ENCODE measurements around the gene PANX3.
"Not testable (repeated sequence)": the region's sequence is repeated elsewhere in the genome, so short reads cannot be mapped to it uniquely, and the experiment has no call there.

PANX3 gene

GRCh38 chr11:124595302-124595701, 15.9 kb upstream of the PANX3 start:
- Histone ChIP-seq H2BK120ac (ENCODE audit: low read depth, low read length) (no peak overlapping the region), H3K23ac (ENCODE audit: low read length) (no peak overlapping the region), H4K8ac (ENCODE audit: low read depth, low read length) (no peak overlapping the region), H3K4ac (ENCODE audit: low read depth, low read length) (no peak overlapping the region), H3K4me3 (ENCODE audit: low read length) (no peak overlapping the region), H3K4me2 (ENCODE audit: low read length) (no peak overlapping the region), H3K79me1 (ENCODE audit: low read length) (no peaks in the 10 kb centered on the region), H3K56ac (ENCODE audit: low read length) (no peak overlapping the region), H3K36me3 (ENCODE audit: control insufficient read depth, insufficient read depth, low read length) (no peaks in the 10 kb centered on the region), H2BK5ac (ENCODE audit: low read length) (no peak overlapping the region), H4K5ac (ENCODE audit: low read length) (no peak overlapping the region), H3K27me3 (ENCODE audit: insufficient read depth, low read length, poor library complexity) (no peaks in the 10 kb centered on the region), H2AK5ac (ENCODE audit: low read length) (no peak overlapping the region), H3K4me1 (ENCODE audit: control insufficient read depth, low read depth, low read length) (no peaks in the 10 kb centered on the region), H3K9ac (ENCODE audit: low read length) (no peak overlapping the region), H3K79me2 (ENCODE audit: control insufficient read depth, insufficient read depth, low read length) (no peaks in the 10 kb centered on the region), H2BK15ac (replicated peaks; ENCODE audit: low read depth) (no peak overlapping the region), H3K27ac (ENCODE audit: low read depth, low read length) (no peak overlapping the region), H3K18ac (ENCODE audit: low read length) (no peak overlapping the region)
- no peak for DNase-seq
- no CpG with 5 or more reads among the region's 3 CpGs for WGBS (ENCODE audit: extremely low coverage, insufficient coverage, low lambda C conversion rate)

- Histone ChIP-seq H3K9ac (ENCODE audit: low read length) (no peak overlapping the region), H2AK5ac (ENCODE audit: low read length) (no peak overlapping the region), H2BK5ac (ENCODE audit: low read length) (no peak overlapping the region), H3K27ac (ENCODE audit: low read depth, low read length) (no peak overlapping the region), H3K23ac (ENCODE audit: low read length) (no peak overlapping the region), H2BK15ac (replicated peaks; ENCODE audit: low read depth) (no peak overlapping the region), H2BK120ac (ENCODE audit: low read depth, low read length) (no peak overlapping the region), H3K56ac (ENCODE audit: low read length) (no peak overlapping the region), H4K8ac (ENCODE audit: low read depth, low read length) (no peak overlapping the region), H3K79me2 (ENCODE audit: control insufficient read depth, insufficient read depth, low read length) (no peaks in the 10 kb centered on the region), H4K5ac (ENCODE audit: low read length) (no peak overlapping the region), H3K4me2 (ENCODE audit: low read length) (no peak overlapping the region), H3K79me1 (ENCODE audit: low read length) (no peaks in the 10 kb centered on the region), H3K4me1 (ENCODE audit: control insufficient read depth, low read depth, low read length) (peaks cover 1% of the 10 kb centered on the region), H3K4ac (ENCODE audit: low read depth, low read length) (no peak overlapping the region), H3K36me3 (ENCODE audit: control insufficient read depth, insufficient read depth, low read length) (no peaks in the 10 kb centered on the region), H3K27me3 (ENCODE audit: insufficient read depth, low read length, poor library complexity) (no peaks in the 10 kb centered on the region), H3K18ac (ENCODE audit: low read length) (no peak overlapping the region), H3K4me3 (ENCODE audit: low read length) (no peak overlapping the region)
- DNase-seq = no peak
Measured at GRCh38 chr11:124597626-124598025, 13.6 kb upstream of the PANX3 start.

- Histone ChIP-seq H3K4me2 (ENCODE audit: low read length) (no peak overlapping the region), H4K5ac (ENCODE audit: low read length) (no peak overlapping the region), H2AK5ac (ENCODE audit: low read length) (no peak overlapping the region), H3K79me2 (ENCODE audit: control insufficient read depth, insufficient read depth, low read length) (no peaks in the 10 kb centered on the region), H4K8ac (ENCODE audit: low read depth, low read length) (no peak overlapping the region), H3K79me1 (ENCODE audit: low read length) (no peaks in the 10 kb centered on the region), H3K36me3 (ENCODE audit: control insufficient read depth, insufficient read depth, low read length) (no peaks in the 10 kb centered on the region), H3K18ac (ENCODE audit: low read length) (no peak overlapping the region), H3K27ac (ENCODE audit: low read depth, low read length) (no peak overlapping the region), H2BK120ac (ENCODE audit: low read depth, low read length) (no peak overlapping the region), H2BK15ac (replicated peaks; ENCODE audit: low read depth) (no peak overlapping the region), H3K56ac (ENCODE audit: low read length) (no peak overlapping the region), H3K4me3 (ENCODE audit: low read length) (no peak overlapping the region), H3K27me3 (ENCODE audit: insufficient read depth, low read length, poor library complexity) (no peaks in the 10 kb centered on the region), H3K4me1 (ENCODE audit: control insufficient read depth, low read depth, low read length) (peaks cover 1% of the 10 kb centered on the region), H2BK5ac (ENCODE audit: low read length) (no peak overlapping the region), H3K9ac (ENCODE audit: low read length) (no peak overlapping the region), H3K23ac (ENCODE audit: low read length) (no peak overlapping the region), H3K4ac (ENCODE audit: low read depth, low read length) (no peak overlapping the region)
- DNase-seq = no peak
- WGBS (ENCODE audit: extremely low coverage, insufficient coverage, low lambda C conversion rate) = no CpG with 5 or more reads among the region's 5 CpGs
Measured at GRCh38 chr11:124600621-124601320, 10.5 kb upstream of the PANX3 start.

- Histone ChIP-seq H3K27ac (ENCODE audit: low read depth, low read length) (no peak overlapping the region), H2BK120ac (ENCODE audit: low read depth, low read length) (no peak overlapping the region), H3K4me3 (ENCODE audit: low read length) (no peak overlapping the region), H3K79me1 (ENCODE audit: low read length) (no peaks in the 10 kb centered on the region), H3K4me2 (ENCODE audit: low read length) (no peak overlapping the region), H3K56ac (ENCODE audit: low read length) (no peak overlapping the region), H2AK5ac (ENCODE audit: low read length) (no peak overlapping the region), H2BK15ac (replicated peaks; ENCODE audit: low read depth) (no peak overlapping the region), H4K5ac (ENCODE audit: low read length) (no peak overlapping the region), H4K8ac (ENCODE audit: low read depth, low read length) (no peak overlapping the region), H3K27me3 (ENCODE audit: insufficient read depth, low read length, poor library complexity) (no peaks in the 10 kb centered on the region), H3K18ac (ENCODE audit: low read length) (no peak overlapping the region), H2BK5ac (ENCODE audit: low read length) (no peak overlapping the region), H3K4ac (ENCODE audit: low read depth, low read length) (no peak overlapping the region), H3K4me1 (ENCODE audit: control insufficient read depth, low read depth, low read length) (peaks cover 1% of the 10 kb centered on the region), H3K9ac (ENCODE audit: low read length) (no peak overlapping the region), H3K79me2 (ENCODE audit: control insufficient read depth, insufficient read depth, low read length) (no peaks in the 10 kb centered on the region), H3K23ac (ENCODE audit: low read length) (no peak overlapping the region), H3K36me3 (ENCODE audit: control insufficient read depth, insufficient read depth, low read length) (no peaks in the 10 kb centered on the region)
- no CpG with 5 or more reads among the region's 3 CpGs for WGBS (ENCODE audit: extremely low coverage, insufficient coverage, low lambda C conversion rate)
- DNase-seq = no peak
Measured at GRCh38 chr11:124602193-124602592, 9.0 kb upstream of the PANX3 start.

GRCh38 chr11:124602723-124603122, 8.5 kb upstream of the PANX3 start:
- not testable (repeated sequence) for H4K5ac ChIP-seq (ENCODE audit: low read length); H4K8ac ChIP-seq (ENCODE audit: low read depth, low read length); H3K36me3 ChIP-seq (ENCODE audit: control insufficient read depth, insufficient read depth, low read length); H3K56ac ChIP-seq (ENCODE audit: low read length); H3K27me3 ChIP-seq (ENCODE audit: insufficient read depth, low read length, poor library complexity); H3K23ac ChIP-seq (ENCODE audit: low read length); H3K9ac ChIP-seq (ENCODE audit: low read length); H2BK15ac ChIP-seq (replicated peaks; ENCODE audit: low read depth); H3K79me1 ChIP-seq (ENCODE audit: low read length); H2AK5ac ChIP-seq (ENCODE audit: low read length); H3K4me1 ChIP-seq (ENCODE audit: control insufficient read depth, low read depth, low read length); H3K4me2 ChIP-seq (ENCODE audit: low read length); H2BK120ac ChIP-seq (ENCODE audit: low read depth, low read length); H2BK5ac ChIP-seq (ENCODE audit: low read length); DNase-seq; H3K4ac ChIP-seq (ENCODE audit: low read depth, low read length); H3K4me3 ChIP-seq (ENCODE audit: low read length); H3K18ac ChIP-seq (ENCODE audit: low read length); H3K27ac ChIP-seq (ENCODE audit: low read depth, low read length); H3K79me2 ChIP-seq (ENCODE audit: control insufficient read depth, insufficient read depth, low read length)
- WGBS (ENCODE audit: extremely low coverage, insufficient coverage, low lambda C conversion rate) = no CpG with 5 or more reads among the region's 3 CpGs

- no CpG with 5 or more reads among the region's 3 CpGs for WGBS (ENCODE audit: extremely low coverage, insufficient coverage, low lambda C conversion rate)
- no peaks in the 10 kb centered on the region for H3K79me2 ChIP-seq (ENCODE audit: control insufficient read depth, insufficient read depth, low read length)
Measured at GRCh38 chr11:124605719-124606118, 5.5 kb upstream of the PANX3 start.

More at GRCh38 chr11:124605719-124606118, 5.5 kb upstream of the PANX3 start:
- Histone ChIP-seq H3K27ac (ENCODE audit: low read depth, low read length) (no peak overlapping the region), H3K18ac (ENCODE audit: low read length) (no peak overlapping the region), H3K4me2 (ENCODE audit: low read length) (no peak overlapping the region), H2BK120ac (ENCODE audit: low read depth, low read length) (no peak overlapping the region), H2AK5ac (ENCODE audit: low read length) (no peak overlapping the region), H2BK15ac (replicated peaks; ENCODE audit: low read depth) (no peak overlapping the region), H3K27me3 (ENCODE audit: insufficient read depth, low read length, poor library complexity) (no peaks in the 10 kb centered on the region), H3K23ac (ENCODE audit: low read length) (no peak overlapping the region), H3K4ac (ENCODE audit: low read depth, low read length) (no peak overlapping the region), H4K8ac (ENCODE audit: low read depth, low read length) (no peak overlapping the region), H3K9ac (ENCODE audit: low read length) (no peak overlapping the region), H3K56ac (ENCODE audit: low read length) (no peak overlapping the region), H3K79me1 (ENCODE audit: low read length) (no peaks in the 10 kb centered on the region), H3K4me1 (ENCODE audit: control insufficient read depth, low read depth, low read length) (peaks cover under 1% of the 10 kb centered on the region), H3K4me3 (ENCODE audit: low read length) (no peak overlapping the region), H3K36me3 (ENCODE audit: control insufficient read depth, insufficient read depth, low read length) (no peaks in the 10 kb centered on the region), H2BK5ac (ENCODE audit: low read length) (no peak overlapping the region), H4K5ac (ENCODE audit: low read length) (no peak overlapping the region)
- no peak for DNase-seq

Measured in mesendoderm (in vitro differentiated cells).